MM.1S (cell line): ENCODE results near the gene PIK3R2.
A peak's percentile ranks its signal among the peaks of the same experiment; 100 is the strongest.

Source experiments
- DNase-seq: peaks from one replicate; pipeline ENCODE4 v3.0.0-alpha.2; 2015
- H2AFZ ChIP-seq: fragments of 300-600 bp; sonication (generic); 2 replicates; pipeline ENCODE4 v1.6.0; 2016; ENCODE audit warnings: antibody characterized with exemption, low read length
- H3F3A ChIP-seq: fragments of 300-600 bp; sonication (generic); 2 replicates; pipeline ENCODE4 v1.6.1; 2016; ENCODE audit warnings: mild to moderate bottlenecking, antibody characterized with exemption, low read length, moderate library complexity, mixed read lengths; ENCODE audit not compliant: insufficient read depth
- H3K27ac ChIP-seq: fragments of 300-600 bp; sonication (generic); 2 replicates; pipeline ENCODE4 v1.5.1; 2016; ENCODE audit warnings: mild to moderate bottlenecking, low read length
- H3K27me3 ChIP-seq: fragments of 300-600 bp; sonication (generic); replicated peaks from 2 replicates; pipeline ENCODE4 v1.6.0; 2016; ENCODE audit warnings: low read length; ENCODE audit not compliant: insufficient read depth
- H3K36me3 ChIP-seq: fragments of 300-600 bp; sonication (generic); replicated peaks from 2 replicates; pipeline ENCODE4 v1.6.1; 2016; ENCODE audit warnings: mild to moderate bottlenecking, low read length, mixed read lengths; ENCODE audit not compliant: insufficient read depth
- H3K4me1 ChIP-seq: fragments of 300-600 bp; sonication (generic); 2 replicates; pipeline ENCODE4 v1.6.1; 2016; ENCODE audit warnings: low read length, mixed read lengths
- H3K4me2 ChIP-seq: fragments of 300-600 bp; sonication (generic); 2 replicates; pipeline ENCODE4 v1.6.0; 2016; ENCODE audit warnings: low read depth, low read length
- H3K4me3 ChIP-seq: fragments of 300-600 bp; sonication (generic); 2 replicates; pipeline ENCODE4 v1.5.1; 2016; ENCODE audit warnings: low read length, mixed read lengths
- H3K79me2 ChIP-seq: fragments of 300-600 bp; sonication (generic); 2 replicates; pipeline ENCODE4 v1.6.1; 2016; ENCODE audit warnings: mixed run types, low read length, mixed read lengths
- H3K9ac ChIP-seq: fragments of 300-600 bp; sonication (generic); 2 replicates; pipeline ENCODE4 v1.6.1; 2016; ENCODE audit warnings: low read length, mixed read lengths
- H3K9me2 ChIP-seq: fragments of 300-600 bp; sonication (generic); replicated peaks from 2 replicates; pipeline ENCODE4 v1.6.1; 2016; ENCODE audit warnings: mild to moderate bottlenecking, low read length, mixed read lengths; ENCODE audit not compliant: insufficient read depth
- H3K9me3 ChIP-seq: fragments of 300-600 bp; sonication (generic); replicated peaks from 2 replicates; pipeline ENCODE4 v1.6.1; 2016; ENCODE audit warnings: mild to moderate bottlenecking, low read length, mixed read lengths; ENCODE audit not compliant: insufficient read depth
- H4K20me1 ChIP-seq: fragments of 300-600 bp; sonication (generic); 2 replicates; pipeline ENCODE4 v1.6.1; 2016; ENCODE audit warnings: mild to moderate bottlenecking, low read length, moderate library complexity, mixed read lengths; ENCODE audit not compliant: insufficient read depth
- EZH2 ChIP-seq: fragments of 300-600 bp; sonication (generic); optimal IDR thresholded peaks from 2 replicates; pipeline ENCODE3; 2017; ENCODE audit warnings: low read depth, mild to moderate bottlenecking, antibody characterized with exemption, low read length, mixed read lengths
- EZH2phosphoT487 ChIP-seq: fragments of 300-600 bp; sonication (generic); IDR thresholded peaks from 2 replicates; pipeline ENCODE4 v1.6.1; 2018; ENCODE audit warnings: antibody characterized with exemption, low read length
- TF ChIP-seq, protein P1 (sequence below): fragments of 300-600 bp; sonication (generic); IDR thresholded peaks from 2 replicates; pipeline ENCODE4 v1.5.1; 2016; ENCODE audit warnings: antibody characterized with exemption, low read length, mixed read lengths

The PIK3R2 gene

GRCh38 chr19:18108897-18109296, 44.1 kb upstream of the PIK3R2 start:
- Histone ChIP-seq H4K20me1 (no peaks in the 10 kb centered on the region), H3K9me3 (no peaks in the 10 kb centered on the region), H3K36me3 (no peaks in the 10 kb centered on the region), H3K4me2 (no peak overlapping the region), H3K4me1 (0 out of 2 replicates have a peak, but pooled peaks cover 12% of the 10 kb centered on the region), H3K9me2 (no peaks in the 10 kb centered on the region), H3K9ac (no peak overlapping the region), H3K27me3 (0 out of 2 replicates have a peak, but pooled peaks cover 8% of the 10 kb centered on the region), H3K27ac (no peak overlapping the region), H3F3A (0 out of 2 replicates have a peak, but pooled peaks cover 5% of the 10 kb centered on the region), H3K79me2 (no peaks in the 10 kb centered on the region), H3K4me3 (no peak overlapping the region), H2AFZ (no peak overlapping the region)
- TF ChIP-seq, protein P1, sequence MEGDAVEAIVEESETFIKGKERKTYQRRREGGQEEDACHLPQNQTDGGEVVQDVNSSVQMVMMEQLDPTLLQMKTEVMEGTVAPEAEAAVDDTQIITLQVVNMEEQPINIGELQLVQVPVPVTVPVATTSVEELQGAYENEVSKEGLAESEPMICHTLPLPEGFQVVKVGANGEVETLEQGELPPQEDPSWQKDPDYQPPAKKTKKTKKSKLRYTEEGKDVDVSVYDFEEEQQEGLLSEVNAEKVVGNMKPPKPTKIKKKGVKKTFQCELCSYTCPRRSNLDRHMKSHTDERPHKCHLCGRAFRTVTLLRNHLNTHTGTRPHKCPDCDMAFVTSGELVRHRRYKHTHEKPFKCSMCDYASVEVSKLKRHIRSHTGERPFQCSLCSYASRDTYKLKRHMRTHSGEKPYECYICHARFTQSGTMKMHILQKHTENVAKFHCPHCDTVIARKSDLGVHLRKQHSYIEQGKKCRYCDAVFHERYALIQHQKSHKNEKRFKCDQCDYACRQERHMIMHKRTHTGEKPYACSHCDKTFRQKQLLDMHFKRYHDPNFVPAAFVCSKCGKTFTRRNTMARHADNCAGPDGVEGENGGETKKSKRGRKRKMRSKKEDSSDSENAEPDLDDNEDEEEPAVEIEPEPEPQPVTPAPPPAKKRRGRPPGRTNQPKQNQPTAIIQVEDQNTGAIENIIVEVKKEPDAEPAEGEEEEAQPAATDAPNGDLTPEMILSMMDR = no peak
- TF ChIP-seq EZH2phosphoT487 = no peak
- no peak for DNase-seq

DNA sequence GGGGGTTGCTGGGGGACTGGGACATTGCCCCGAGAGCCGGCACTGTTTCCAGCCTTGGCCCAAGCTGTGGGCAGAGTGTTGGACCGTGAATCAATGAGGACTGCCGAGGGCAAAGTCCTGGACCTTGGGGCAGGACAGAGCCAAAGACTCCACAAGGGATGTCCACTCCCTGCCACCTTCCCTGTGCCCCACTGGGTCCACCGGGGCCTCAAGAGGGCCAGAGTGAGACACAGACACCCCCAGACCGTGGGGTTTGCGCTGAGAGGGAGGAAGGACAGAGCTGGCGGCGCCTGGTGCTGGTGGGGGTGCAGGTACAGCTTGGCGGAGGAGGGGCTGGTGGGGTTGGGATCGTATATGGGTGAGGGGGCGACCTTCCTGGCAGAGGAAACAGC, 43.6 kb upstream of the PIK3R2 start:
- H3F3A ChIP-seq = 0 out of 2 replicates have a peak, but pooled peaks cover 5% of the 10 kb centered on the region
- no peaks in the 10 kb centered on the region for H3K9me3 ChIP-seq
- H4K20me1 ChIP-seq = no peaks in the 10 kb centered on the region
- H3K4me3 ChIP-seq = peak overlapping the region; percentile 87
- H3K27ac ChIP-seq = no peak overlapping the region
- no peaks in the 10 kb centered on the region for H3K79me2 ChIP-seq
- H3K27me3 ChIP-seq = 0 out of 2 replicates have a peak, but pooled peaks cover 8% of the 10 kb centered on the region
- 0 out of 2 replicates have a peak, but pooled peaks cover 12% of the 10 kb centered on the region for H3K4me1 ChIP-seq
- no peak for TF ChIP-seq EZH2phosphoT487
- TF ChIP-seq, protein P1 = no peak
- no peak for TF ChIP-seq EZH2
- peak overlapping the region; percentile 59; the same call in 1 of the 2 replicates for H3K9ac ChIP-seq
- DNase-seq = no peak
- no peaks in the 10 kb centered on the region for H3K36me3 ChIP-seq
- H3K9me2 ChIP-seq = no peaks in the 10 kb centered on the region
- H2AFZ ChIP-seq = peak overlapping the region; percentile 96
- H3K4me2 ChIP-seq = peak overlapping the region; percentile 99; the same call in 1 of the 2 replicates

DNA sequence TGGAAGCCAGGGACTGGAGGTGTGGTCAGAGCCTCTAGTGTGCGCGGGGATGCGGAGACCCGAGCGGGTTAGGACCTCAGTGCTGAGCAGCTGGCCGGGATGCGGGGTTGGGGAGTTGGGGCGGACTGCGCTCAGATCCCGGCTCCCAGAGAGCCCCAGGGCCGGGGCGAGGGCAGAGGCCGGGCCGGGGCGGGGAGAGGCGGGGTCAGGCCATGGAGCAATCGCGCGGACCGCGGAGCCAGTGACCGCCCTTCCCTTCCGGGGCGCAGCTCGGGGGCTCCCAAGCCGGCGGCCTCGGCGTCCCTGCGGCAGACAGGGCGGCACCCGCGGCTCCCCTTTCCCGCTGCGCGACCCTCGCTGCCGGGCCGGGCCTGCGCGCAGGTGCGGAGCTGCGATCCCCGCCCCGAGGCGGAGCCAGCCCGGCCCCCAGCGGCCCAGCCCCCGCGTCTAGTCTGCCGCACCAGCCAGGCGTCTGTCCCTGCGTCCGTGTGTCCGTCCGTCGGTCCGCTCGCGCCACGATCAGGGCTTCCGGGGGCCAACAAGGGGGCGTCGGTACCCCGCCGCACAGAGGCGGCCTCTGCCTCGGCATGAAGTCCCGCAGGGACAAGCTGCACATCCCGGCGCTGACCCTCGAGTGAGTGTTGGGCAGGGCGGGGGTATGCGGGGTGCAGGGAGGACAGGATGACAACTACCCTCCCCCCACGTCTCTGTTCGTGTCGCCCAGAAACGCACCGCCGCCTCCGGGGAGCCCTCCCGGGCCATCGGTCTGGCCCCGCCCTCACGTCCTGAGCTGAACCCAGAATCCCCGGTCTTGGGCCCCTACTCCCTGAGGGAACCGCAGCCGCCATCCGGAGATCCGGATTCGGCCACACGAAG, 43.0 kb upstream of the PIK3R2 start:
- Histone ChIP-seq H3F3A (0 out of 2 replicates have a peak, but pooled peaks cover 5% of the 10 kb centered on the region), H4K20me1 (no peaks in the 10 kb centered on the region), H3K27me3 (0 out of 2 replicates have a peak, but pooled peaks cover 8% of the 10 kb centered on the region), H3K9me2 (no peaks in the 10 kb centered on the region), H3K9me3 (no peaks in the 10 kb centered on the region), H2AFZ (peak overlapping the region; percentile 96), H3K4me1 (0 out of 2 replicates have a peak, but pooled peaks cover 9% of the 10 kb centered on the region), H3K27ac (no peak overlapping the region), H3K9ac (peak overlapping the region; percentile 59; the same call in 1 of the 2 replicates), H3K4me3 (peak overlapping the region; percentile 87), H3K36me3 (no peaks in the 10 kb centered on the region), H3K4me2 (peak overlapping the region; percentile 99), H3K79me2 (no peaks in the 10 kb centered on the region)
- DNase-seq = peak; percentile 44
- TF ChIP-seq EZH2 (no peak), EZH2phosphoT487 (no peak)
- TF ChIP-seq, protein P1 = no peak
